HG03135 (cell line): ENCODE data around the gene NECTIN2.
A peak's percentile ranks its signal among the peaks of the same experiment; 100 is the strongest.
"Not testable (repeated sequence)": the region's sequence is repeated elsewhere in the genome, so short reads cannot be mapped to it uniquely, and the experiment has no call there.

Experiments used
- ATAC-seq: cut with Tn5 transposase; IDR thresholded peaks from one replicate; pipeline ENCODE4 v1.9.1; 2021; ENCODE audit warnings: mild to moderate bottlenecking, moderate library complexity; ENCODE audit not compliant: unreplicated experiment

NECTIN2 gene

GRCh38 chr19:44882063-44882462 is 36.0 kb downstream of the NECTIN2 start:
- ATAC-seq, result no peak

GRCh38 chr19:44882619-44883397 is 36.7 kb downstream of the NECTIN2 start:
- ATAC-seq, result not testable (repeated sequence)

GRCh38 chr19:44883922-44884321 is 37.8 kb downstream of the NECTIN2 start:
- no peak for ATAC-seq

GRCh38 chr19:44884566-44884965 is 38.5 kb downstream of the NECTIN2 start:
- no peak for ATAC-seq

GRCh38 chr19:44886141-44886540 is 40.0 kb downstream of the NECTIN2 start:
- no peak for ATAC-seq

GRCh38 chr19:44887648-44888047 is 41.6 kb downstream of the NECTIN2 start:
- no peak for ATAC-seq

GRCh38 chr19:44888335-44888734 is 42.2 kb downstream of the NECTIN2 start:
- ATAC-seq, result not testable (repeated sequence)

DNA sequence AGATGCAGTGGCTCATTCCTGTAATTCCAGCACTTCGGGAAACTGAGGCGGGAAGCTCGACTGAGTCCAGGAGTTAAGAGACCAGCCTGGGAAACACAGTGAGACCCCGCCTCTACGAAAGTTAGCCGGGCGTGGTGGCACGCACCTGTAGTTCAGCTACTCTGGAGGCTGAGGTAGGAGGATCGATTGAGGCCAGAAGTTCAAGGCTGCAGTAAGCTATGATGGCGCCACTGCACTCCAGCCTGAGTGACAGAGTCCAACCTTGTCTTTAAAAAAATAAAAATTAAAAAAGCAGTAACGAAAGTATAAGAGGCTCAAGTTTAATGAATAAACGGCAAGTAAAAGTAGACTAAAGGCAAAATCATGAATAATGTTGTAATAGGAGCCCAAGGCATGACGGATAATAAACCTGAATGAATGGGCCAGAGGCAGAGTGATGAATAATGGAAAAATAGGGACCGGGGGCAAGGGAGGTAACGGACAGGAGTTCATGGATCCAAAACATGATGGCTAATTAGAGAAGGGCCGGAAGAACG is 43.8 kb downstream of the NECTIN2 start:
- ATAC-seq, result no peak

GRCh38 chr19:44890366-44891015 is 44.4 kb downstream of the NECTIN2 start:
- ATAC-seq, result peak; percentile 78

DNA sequence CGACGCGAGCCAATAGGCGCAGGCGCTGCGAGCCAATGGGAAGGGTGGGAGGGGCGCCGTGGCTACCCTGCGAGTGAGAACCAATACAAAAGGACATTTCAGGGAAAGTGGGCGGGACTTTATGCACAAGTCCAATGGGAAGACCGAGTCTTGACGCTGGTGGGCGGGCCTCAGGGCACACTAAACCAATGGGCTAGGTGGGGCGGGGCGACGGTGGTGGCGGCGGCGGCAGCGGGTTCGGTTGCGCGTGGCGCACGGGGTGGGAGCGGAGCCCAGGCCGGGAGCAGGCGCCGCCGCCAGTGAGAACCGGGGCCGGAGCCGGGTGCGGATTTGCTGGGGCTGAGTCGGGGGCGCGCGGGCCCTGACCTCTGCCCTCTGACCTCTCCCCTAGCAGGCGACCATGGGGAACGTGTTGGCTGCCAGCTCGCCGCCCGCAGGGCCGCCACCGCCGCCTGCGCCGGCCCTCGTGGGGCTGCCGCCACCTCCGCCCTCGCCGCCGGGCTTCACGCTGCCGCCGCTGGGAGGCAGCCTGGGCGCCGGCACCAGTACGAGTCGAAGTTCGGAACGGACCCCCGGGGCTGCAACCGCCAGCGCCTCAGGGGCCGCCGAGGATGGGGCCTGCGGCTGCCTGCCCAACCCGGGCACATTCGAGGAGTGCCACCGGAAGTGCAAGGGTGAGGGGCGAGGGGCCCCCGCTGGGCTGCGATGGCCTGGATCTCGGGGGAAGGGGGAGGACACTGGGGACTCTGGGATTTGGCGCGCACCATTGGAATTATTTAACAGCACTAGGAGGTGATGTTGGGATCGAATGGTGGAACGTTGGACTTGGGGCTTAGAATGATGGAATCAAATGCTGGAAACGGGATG is 45.2 kb downstream of the NECTIN2 start, which contains the start of gene TOMM40:
TOMM40 (plus strand) TSS at position 239 of the 867 bp plus-strand sequence; CDS start at position 401, 162 bp downstream.
- peak; percentile 64 for ATAC-seq

DNA sequence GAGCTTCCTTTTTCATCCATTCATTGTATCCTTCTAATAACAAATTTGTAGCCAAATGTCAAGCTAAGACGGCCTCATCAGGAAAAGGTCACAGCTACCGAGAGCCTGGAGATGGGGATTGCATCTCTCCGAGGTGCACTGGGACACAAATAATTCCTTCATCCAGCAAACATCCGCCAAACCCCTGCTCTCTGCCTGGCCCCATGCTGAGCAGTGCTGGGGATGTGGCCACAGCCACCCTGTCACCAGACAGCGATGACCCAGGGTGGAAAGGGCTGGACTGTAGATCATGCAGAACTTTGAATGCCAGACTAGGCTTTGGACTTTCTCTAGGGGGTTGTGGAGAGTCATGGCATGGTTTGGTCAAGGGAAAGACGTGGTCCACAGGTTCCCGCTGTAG is 46.8 kb downstream of the NECTIN2 start:
- ATAC-seq, result no peak

- no peak for ATAC-seq
Observed at GRCh38 chr19:44893332-44894051, 47.4 kb downstream of the NECTIN2 start.

DNA sequence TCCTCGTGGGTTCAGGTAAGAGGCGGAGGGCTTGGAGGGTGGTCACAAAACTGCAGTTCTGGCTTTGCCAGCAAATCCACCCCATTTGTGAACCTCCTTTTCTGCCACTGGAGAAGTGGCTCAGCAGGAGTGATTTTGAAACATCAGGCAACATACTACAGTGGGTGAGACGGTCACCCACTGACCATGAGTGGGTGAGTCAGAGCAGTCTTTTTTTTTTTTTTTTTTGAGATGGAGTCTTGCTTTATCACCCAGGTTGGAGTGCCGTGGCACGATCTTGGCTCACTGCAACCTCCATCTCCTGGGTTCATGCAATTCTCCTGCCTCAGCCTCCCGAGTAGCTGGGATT is 47.9 kb downstream of the NECTIN2 start:
- no peak for ATAC-seq

DNA sequence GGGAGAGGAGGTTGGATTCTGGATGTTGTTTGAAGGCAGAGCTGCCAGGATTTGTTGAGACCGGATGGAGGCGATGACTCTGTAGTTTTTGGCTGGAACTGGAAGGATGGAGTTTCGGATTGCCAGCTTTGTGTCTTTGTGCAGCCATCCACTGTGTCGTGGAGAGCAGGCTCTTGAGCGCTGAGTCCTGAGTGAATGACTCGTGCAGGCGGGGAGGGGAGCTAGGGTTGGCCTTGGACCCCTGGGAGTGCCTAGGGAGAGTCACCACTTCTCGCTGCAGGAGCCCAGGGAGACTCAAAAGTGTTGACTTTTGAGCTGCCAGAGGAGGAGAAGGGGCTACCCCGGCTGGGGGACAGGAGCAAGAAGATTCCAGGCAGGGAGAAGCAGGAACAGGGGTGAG is 48.8 kb downstream of the NECTIN2 start:
- no peak for ATAC-seq

DNA sequence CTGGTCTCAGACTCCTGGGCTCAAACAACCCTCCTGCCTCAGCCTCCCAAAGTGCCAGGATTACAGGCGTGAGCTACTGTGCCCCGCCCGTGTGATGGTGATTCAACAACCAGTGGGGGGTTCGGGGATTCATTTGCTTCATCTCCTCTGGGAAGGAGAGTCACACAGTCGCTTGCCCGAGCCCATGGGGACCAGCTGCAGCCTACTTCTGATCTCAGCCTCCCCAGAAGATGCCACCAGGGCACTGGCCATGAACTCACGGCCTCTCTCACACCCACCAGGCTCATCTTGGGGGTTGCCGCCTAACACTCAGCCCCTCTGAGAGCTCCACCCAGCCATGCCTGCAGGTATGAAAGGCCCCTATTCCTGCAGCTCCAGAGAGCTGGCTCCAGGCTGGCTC is 51.7 kb downstream of the NECTIN2 start:
- ATAC-seq, result no peak

GRCh38 chr19:44900328-44901244 is 54.5 kb downstream of the NECTIN2 start:
- ATAC-seq, result no peak

GRCh38 chr19:44903216-44903601 is 57.1 kb downstream of the NECTIN2 start:
- ATAC-seq, result no peak

DNA sequence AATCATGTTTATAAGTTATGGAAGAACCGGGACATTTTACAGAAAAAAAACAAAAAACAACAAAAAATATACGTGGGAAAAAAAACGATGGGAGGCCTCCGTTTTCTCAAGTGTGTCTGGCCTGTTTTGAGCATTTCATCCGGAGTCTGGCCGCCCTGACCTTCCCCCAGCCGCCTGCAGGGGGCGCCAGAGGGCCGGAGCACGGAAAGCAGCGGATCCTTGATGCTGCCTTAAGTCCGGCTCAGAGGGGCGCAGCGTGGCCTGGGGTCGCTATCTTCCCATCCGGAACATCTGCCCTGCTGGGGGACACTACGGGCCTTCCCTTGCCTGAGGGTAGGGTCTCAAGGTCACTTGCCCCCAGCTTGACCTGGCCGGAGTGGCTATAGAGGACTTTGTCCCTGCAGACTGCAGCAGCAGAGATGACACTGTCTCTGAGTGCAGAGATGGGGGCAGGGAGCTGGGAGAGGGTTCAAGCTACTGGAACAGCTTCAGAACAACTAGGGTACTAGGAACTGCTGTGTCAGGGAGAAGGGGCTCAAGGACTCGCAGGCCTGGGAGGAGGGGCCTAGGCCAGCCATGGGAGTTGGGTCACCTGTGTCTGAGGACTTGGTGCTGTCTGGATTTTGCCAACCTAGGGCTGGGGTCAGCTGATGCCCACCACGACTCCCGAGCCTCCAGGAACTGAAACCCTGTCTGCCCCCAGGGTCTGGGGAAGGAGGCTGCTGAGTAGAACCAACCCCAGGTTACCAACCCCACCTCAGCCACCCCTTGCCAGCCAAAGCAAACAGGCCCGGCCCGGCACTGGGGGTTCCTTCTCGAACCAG is 57.7 kb downstream of the NECTIN2 start:
- ATAC-seq, result no peak
